Measurements from ENCODE around the gene KRT17. TPM values are rescaled to one million over a fixed set of nuclear protein-coding genes. Genes with fewer than 3 reads are reported as not detected.
"Not testable (repeated sequence)": the region's sequence is repeated elsewhere in the genome, so short reads cannot be mapped to it uniquely, and the experiment has no call there.

Gene KRT17
- total RNA-seq, 1 experiment from 2014 or later: 1.9 TPM

- H3K27ac ChIP-seq (ENCODE audit: low read length); intact Hi-C loops (cut with micrococcal nuclease; ENCODE audit: unreplicated experiment); H3K9me3 ChIP-seq (ENCODE audit: control insufficient read depth, insufficient read depth, low read depth, low read length); H3K36me3 ChIP-seq (ENCODE audit: control insufficient read depth, insufficient read depth, low read length); H3K4me1 ChIP-seq (ENCODE audit: control insufficient read depth, insufficient read depth, low read length); ATAC-seq; POLR2A ChIA-PET; H3K4me3 ChIP-seq (ENCODE audit: low read depth in 2 of 2, low read length in 2 of 2); in situ Hi-C loops (cut with HindIII; ENCODE audit: low pct_unique_long_range_greater_than_20kb, low sequenced_read_pairs); DNase-seq (ENCODE audit: low read depth, low spot score); H3K27me3 ChIP-seq (ENCODE audit: control insufficient read depth, insufficient read depth, low read length); BruUV-seq (replicated peaks): not testable (repeated sequence)
- CTCF ChIA-PET: interaction anchor here (0.7 to 1.0 kb wide), 2 partner anchors 17 to 28 kb away, joined by 3 read pairs; no protein-coding TSS in a partner anchor
These were observed 4.3 kb downstream of the KRT17 start for GRCh38 chr17:41619927-41620582.

DNA sequence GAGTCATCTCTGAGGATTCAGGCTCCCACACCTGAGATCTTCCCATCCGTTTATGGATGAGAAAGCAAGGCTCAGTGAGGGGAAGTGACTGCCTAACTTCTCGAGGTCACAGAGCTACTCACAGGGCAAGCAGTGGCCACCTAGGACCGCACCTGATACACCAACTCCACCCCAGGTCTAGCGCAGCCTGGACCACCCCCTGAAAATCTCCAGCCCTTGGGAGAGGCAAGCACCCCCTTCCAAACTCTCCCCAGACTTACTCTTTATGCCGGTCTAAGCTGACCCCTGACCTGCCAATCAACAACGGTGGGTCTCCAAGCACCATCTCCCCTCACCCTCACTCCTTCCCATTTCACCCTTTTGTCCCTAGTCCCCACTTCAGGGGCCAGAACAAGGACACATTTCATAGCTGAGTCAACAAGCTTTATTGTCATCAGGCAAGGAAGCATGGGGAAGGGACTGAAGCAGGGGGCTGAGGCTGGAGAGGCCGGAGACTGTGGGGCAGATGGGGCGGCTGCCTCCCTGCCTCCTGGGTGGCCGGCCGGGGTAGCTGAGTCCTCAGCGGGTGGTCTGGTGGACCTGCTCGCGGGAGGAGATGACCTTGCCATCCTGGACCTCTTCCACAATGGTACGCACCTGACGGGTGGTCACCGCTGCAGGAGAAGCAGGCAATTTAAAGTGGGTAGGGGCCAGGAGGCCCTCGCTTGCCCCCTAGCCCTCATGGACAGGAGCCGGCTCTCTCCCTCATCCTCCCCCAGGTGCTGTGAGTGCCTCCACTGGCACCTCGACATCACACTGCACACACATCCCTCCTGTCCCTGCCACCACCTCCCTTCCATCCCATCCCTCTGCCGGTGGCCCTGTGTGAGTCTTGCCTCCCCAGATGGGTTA, 5.1 kb downstream of the KRT17 start:
- ATAC-seq: no peak
- POLR2A ChIA-PET: interaction anchor here (0.5 kb wide), 1 partner anchor 205 kb away, joined by 7 read pairs; no protein-coding TSS in a partner anchor
- H3K4me3 ChIP-seq (ENCODE audit: low read depth in 2 of 2, low read length in 2 of 2): no peak overlapping the region
- no peaks in the 10 kb centered on the region for H3K36me3 ChIP-seq (ENCODE audit: control insufficient read depth, insufficient read depth, low read length)
- CTCF ChIA-PET: no interaction called here
- DNase-seq (ENCODE audit: low read depth, low spot score): no peak
- TF ChIP-seq, protein P1, sequence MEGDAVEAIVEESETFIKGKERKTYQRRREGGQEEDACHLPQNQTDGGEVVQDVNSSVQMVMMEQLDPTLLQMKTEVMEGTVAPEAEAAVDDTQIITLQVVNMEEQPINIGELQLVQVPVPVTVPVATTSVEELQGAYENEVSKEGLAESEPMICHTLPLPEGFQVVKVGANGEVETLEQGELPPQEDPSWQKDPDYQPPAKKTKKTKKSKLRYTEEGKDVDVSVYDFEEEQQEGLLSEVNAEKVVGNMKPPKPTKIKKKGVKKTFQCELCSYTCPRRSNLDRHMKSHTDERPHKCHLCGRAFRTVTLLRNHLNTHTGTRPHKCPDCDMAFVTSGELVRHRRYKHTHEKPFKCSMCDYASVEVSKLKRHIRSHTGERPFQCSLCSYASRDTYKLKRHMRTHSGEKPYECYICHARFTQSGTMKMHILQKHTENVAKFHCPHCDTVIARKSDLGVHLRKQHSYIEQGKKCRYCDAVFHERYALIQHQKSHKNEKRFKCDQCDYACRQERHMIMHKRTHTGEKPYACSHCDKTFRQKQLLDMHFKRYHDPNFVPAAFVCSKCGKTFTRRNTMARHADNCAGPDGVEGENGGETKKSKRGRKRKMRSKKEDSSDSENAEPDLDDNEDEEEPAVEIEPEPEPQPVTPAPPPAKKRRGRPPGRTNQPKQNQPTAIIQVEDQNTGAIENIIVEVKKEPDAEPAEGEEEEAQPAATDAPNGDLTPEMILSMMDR (IDR thresholded peaks at IDR 0.05): no peak
- TF ChIP-seq POLR2AphosphoS5 (IDR thresholded peaks at IDR 0.05; ENCODE audit: low read depth, low read length): no peak
- TF ChIP-seq, protein P2, sequence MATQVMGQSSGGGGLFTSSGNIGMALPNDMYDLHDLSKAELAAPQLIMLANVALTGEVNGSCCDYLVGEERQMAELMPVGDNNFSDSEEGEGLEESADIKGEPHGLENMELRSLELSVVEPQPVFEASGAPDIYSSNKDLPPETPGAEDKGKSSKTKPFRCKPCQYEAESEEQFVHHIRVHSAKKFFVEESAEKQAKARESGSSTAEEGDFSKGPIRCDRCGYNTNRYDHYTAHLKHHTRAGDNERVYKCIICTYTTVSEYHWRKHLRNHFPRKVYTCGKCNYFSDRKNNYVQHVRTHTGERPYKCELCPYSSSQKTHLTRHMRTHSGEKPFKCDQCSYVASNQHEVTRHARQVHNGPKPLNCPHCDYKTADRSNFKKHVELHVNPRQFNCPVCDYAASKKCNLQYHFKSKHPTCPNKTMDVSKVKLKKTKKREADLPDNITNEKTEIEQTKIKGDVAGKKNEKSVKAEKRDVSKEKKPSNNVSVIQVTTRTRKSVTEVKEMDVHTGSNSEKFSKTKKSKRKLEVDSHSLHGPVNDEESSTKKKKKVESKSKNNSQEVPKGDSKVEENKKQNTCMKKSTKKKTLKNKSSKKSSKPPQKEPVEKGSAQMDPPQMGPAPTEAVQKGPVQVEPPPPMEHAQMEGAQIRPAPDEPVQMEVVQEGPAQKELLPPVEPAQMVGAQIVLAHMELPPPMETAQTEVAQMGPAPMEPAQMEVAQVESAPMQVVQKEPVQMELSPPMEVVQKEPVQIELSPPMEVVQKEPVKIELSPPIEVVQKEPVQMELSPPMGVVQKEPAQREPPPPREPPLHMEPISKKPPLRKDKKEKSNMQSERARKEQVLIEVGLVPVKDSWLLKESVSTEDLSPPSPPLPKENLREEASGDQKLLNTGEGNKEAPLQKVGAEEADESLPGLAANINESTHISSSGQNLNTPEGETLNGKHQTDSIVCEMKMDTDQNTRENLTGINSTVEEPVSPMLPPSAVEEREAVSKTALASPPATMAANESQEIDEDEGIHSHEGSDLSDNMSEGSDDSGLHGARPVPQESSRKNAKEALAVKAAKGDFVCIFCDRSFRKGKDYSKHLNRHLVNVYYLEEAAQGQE (IDR thresholded peaks at IDR 0.05; ENCODE audit: insufficient read depth in 1 of 2, low read depth in 2 of 2, low read length in 1 of 2): no peak
- no peak for TF ChIP-seq TCF7L2 (IDR thresholded peaks at IDR 0.05; ENCODE audit: low read depth, low read length)
- no peak for TF ChIP-seq SIN3A (IDR thresholded peaks at IDR 0.05; ENCODE audit: borderline replicate concordance, insufficient read depth, low read depth, low read length)
- H3K27ac ChIP-seq (ENCODE audit: low read length): no peak overlapping the region
- no peaks in the 10 kb centered on the region for H3K9me3 ChIP-seq (ENCODE audit: control insufficient read depth, insufficient read depth, low read depth, low read length)
- in situ Hi-C loops (cut with HindIII; ENCODE audit: low pct_unique_long_range_greater_than_20kb, low sequenced_read_pairs): no loop called here
- H3K4me1 ChIP-seq (ENCODE audit: control insufficient read depth, insufficient read depth, low read length): peaks cover 3% of the 10 kb centered on the region
- no TSS peak for BruUV-seq (replicated peaks)
- H3K27me3 ChIP-seq (ENCODE audit: control insufficient read depth, insufficient read depth, low read length): no peaks in the 10 kb centered on the region
- intact Hi-C loops (cut with micrococcal nuclease; ENCODE audit: unreplicated experiment): no loop called here

Measured in Panc1 (cell line).